ENCODE measurements around the gene TMEM250.
A peak's percentile ranks its signal among the peaks of the same experiment; 100 is the strongest.
"Not testable (repeated sequence)": the region's sequence is repeated elsewhere in the genome, so short reads cannot be mapped to it uniquely, and the experiment has no call there.

The TMEM250 gene

GRCh38 chr9:136110082-136111061, 8.3 kb downstream of the TMEM250 start:
- DNase-seq = peak in 3 of 4 experiments; percentile 24 to 71 (median 62)

- peak; percentile 95 to 97 (median 96) for DNase-seq
These were observed 9.2 kb downstream of the TMEM250 start for GRCh38 chr9:136109351-136110081.

GRCh38 chr9:136108648-136109266, 9.9 kb downstream of the TMEM250 start:
- no peak for DNase-seq

- peak; percentile 13 to 49 (median 38) for DNase-seq
These were observed 10.6 kb downstream of the TMEM250 start for GRCh38 chr9:136107953-136108647.

- no peak for DNase-seq
These were observed 11.3 kb downstream of the TMEM250 start for GRCh38 chr9:136107155-136107952.

GRCh38 chr9:136105398-136106135, 13.1 kb downstream of the TMEM250 start:
- DNase-seq = peak; percentile 45 to 69 (median 67)

GRCh38 chr9:136104916-136105315, 13.8 kb downstream of the TMEM250 start:
- no peak for DNase-seq

GRCh38 chr9:136104488-136104800, 14.2 kb downstream of the TMEM250 start:
- no peak for DNase-seq

- no peak for DNase-seq
These were observed 14.8 kb downstream of the TMEM250 start for GRCh38 chr9:136103651-136104487.

GRCh38 chr9:136101615-136102074, 17.0 kb downstream of the TMEM250 start:
- DNase-seq = not testable (repeated sequence)

GRCh38 chr9:136100700-136101614, 17.7 kb downstream of the TMEM250 start:
- no peak for DNase-seq

- no peak for DNase-seq
These were observed 19.1 kb downstream of the TMEM250 start for GRCh38 chr9:136099542-136099941.

GRCh38 chr9:136098844-136099243, 19.8 kb downstream of the TMEM250 start:
- peak; percentile 28 to 68 (median 42) for DNase-seq

GRCh38 chr9:136098210-136098609, 20.5 kb downstream of the TMEM250 start:
- DNase-seq = no peak

- no peak for DNase-seq
These were observed 22.1 kb downstream of the TMEM250 start for GRCh38 chr9:136096505-136097001.

- peak; percentile 64 to 89 (median 75) for DNase-seq
These were observed 23.3 kb downstream of the TMEM250 start, which contains the start of gene NACC2 for GRCh38 chr9:136095070-136096058. NACC2 (minus strand) TSS chr9:136095289; CDS start chr9:136050521, 44,768 bp downstream.

Data from suppressor macrophage (primary cell).